IPS-15b (cell line): ENCODE measurements around the gene LBX1.
A peak's percentile ranks its signal among the peaks of the same experiment; 100 is the strongest.

Experiments
- H3K27me3 ChIP-seq: one replicate; pipeline ENCODE4 v1.6.1; 2013; ENCODE audit warnings: low read length; ENCODE audit not compliant: control insufficient read depth, insufficient read depth
- H3K36me3 ChIP-seq: one replicate; pipeline ENCODE4 v1.6.1; 2013; ENCODE audit warnings: low read length; ENCODE audit not compliant: control insufficient read depth, insufficient read depth
- H3K4me1 ChIP-seq: one replicate; pipeline ENCODE4 v1.6.1; 2013; ENCODE audit warnings: mild to moderate bottlenecking, low read length; ENCODE audit not compliant: control insufficient read depth, insufficient read depth
- H3K4me3 ChIP-seq: one replicate; pipeline ENCODE4 v1.5.1; 2013; ENCODE audit warnings: low read depth, low read length
- H3K9ac ChIP-seq: one replicate; pipeline ENCODE4 v1.6.1; 2013; ENCODE audit warnings: low read depth, mild to moderate bottlenecking, low read length
- H3K9me3 ChIP-seq: one replicate; pipeline ENCODE4 v1.6.1; 2013; ENCODE audit warnings: mild to moderate bottlenecking, low read length; ENCODE audit not compliant: control insufficient read depth, insufficient read depth

The LBX1 gene

GRCh38 chr10:101237982-101238731 lies 8.9 kb upstream of the LBX1 start:
- Histone ChIP-seq H3K9me3 (no peaks in the 10 kb centered on the region), H3K4me1 (no peaks in the 10 kb centered on the region), H3K9ac (no peak overlapping the region), H3K4me3 (no peak overlapping the region), H3K36me3 (no peaks in the 10 kb centered on the region), H3K27me3 (peaks cover 97% of the 10 kb centered on the region)

GRCh38 chr10:101237081-101237981 lies 8.1 kb upstream of the LBX1 start:
- Histone ChIP-seq H3K27me3 (peaks cover 98% of the 10 kb centered on the region), H3K4me1 (no peaks in the 10 kb centered on the region), H3K4me3 (peak overlapping the region; percentile 53), H3K9me3 (no peaks in the 10 kb centered on the region), H3K36me3 (no peaks in the 10 kb centered on the region), H3K9ac (no peak overlapping the region)

GRCh38 chr10:101236376-101237080 lies 7.3 kb upstream of the LBX1 start:
- H3K9me3 ChIP-seq: no peaks in the 10 kb centered on the region
- no peaks in the 10 kb centered on the region for H3K4me1 ChIP-seq
- peaks cover 98% of the 10 kb centered on the region for H3K27me3 ChIP-seq
- H3K36me3 ChIP-seq: no peaks in the 10 kb centered on the region
- H3K4me3 ChIP-seq: peak overlapping the region; percentile 53
- H3K9ac ChIP-seq: no peak overlapping the region

GRCh38 chr10:101235766-101236165 lies 6.5 kb upstream of the LBX1 start:
- H3K9ac ChIP-seq: no peak overlapping the region
- peak overlapping the region; percentile 53 for H3K4me3 ChIP-seq
- H3K36me3 ChIP-seq: no peaks in the 10 kb centered on the region
- H3K4me1 ChIP-seq: no peaks in the 10 kb centered on the region
- H3K27me3 ChIP-seq: peaks cover 100% of the 10 kb centered on the region
- H3K9me3 ChIP-seq: no peaks in the 10 kb centered on the region

GRCh38 chr10:101234333-101234732 lies 5.1 kb upstream of the LBX1 start:
- peaks cover 3% of the 10 kb centered on the region for H3K4me1 ChIP-seq
- peaks cover 100% of the 10 kb centered on the region for H3K27me3 ChIP-seq
- no peaks in the 10 kb centered on the region for H3K36me3 ChIP-seq
- no peaks in the 10 kb centered on the region for H3K9me3 ChIP-seq
- peak overlapping the region; percentile 3 for H3K4me3 ChIP-seq
- H3K9ac ChIP-seq: no peak overlapping the region

DNA sequence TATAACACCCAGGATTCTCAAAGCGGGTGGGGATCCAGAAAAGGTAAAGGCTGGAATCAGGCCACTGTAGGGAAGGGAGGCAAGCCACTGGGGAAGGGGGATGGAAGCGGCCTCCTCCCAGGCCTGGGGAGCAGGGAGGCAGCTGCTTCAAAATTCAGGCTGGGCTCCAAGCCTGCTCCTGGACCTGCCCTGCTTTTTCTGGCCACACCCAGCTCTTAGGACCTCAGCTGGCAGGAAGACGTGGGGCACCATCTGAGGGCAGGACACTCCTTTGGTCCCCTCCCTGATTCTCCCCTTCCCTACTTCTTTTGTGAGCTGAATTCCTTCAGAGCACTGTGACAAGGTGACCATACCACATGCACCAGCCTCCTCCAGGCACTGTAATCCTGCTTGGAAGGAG lies 4.6 kb upstream of the LBX1 start:
- Histone ChIP-seq H3K4me3 (peak overlapping the region; percentile 2), H3K27me3 (peaks cover 100% of the 10 kb centered on the region), H3K4me1 (peaks cover 3% of the 10 kb centered on the region), H3K36me3 (no peaks in the 10 kb centered on the region), H3K9me3 (no peaks in the 10 kb centered on the region), H3K9ac (no peak overlapping the region)

- H3K9ac ChIP-seq: no peak overlapping the region
- no peaks in the 10 kb centered on the region for H3K9me3 ChIP-seq
- H3K36me3 ChIP-seq: no peaks in the 10 kb centered on the region
- peaks cover 3% of the 10 kb centered on the region for H3K4me1 ChIP-seq
- H3K27me3 ChIP-seq: peaks cover 99% of the 10 kb centered on the region
- peak overlapping the region; percentile 2 for H3K4me3 ChIP-seq
Measured at GRCh38 chr10:101233443-101233842, 4.2 kb upstream of the LBX1 start.

DNA sequence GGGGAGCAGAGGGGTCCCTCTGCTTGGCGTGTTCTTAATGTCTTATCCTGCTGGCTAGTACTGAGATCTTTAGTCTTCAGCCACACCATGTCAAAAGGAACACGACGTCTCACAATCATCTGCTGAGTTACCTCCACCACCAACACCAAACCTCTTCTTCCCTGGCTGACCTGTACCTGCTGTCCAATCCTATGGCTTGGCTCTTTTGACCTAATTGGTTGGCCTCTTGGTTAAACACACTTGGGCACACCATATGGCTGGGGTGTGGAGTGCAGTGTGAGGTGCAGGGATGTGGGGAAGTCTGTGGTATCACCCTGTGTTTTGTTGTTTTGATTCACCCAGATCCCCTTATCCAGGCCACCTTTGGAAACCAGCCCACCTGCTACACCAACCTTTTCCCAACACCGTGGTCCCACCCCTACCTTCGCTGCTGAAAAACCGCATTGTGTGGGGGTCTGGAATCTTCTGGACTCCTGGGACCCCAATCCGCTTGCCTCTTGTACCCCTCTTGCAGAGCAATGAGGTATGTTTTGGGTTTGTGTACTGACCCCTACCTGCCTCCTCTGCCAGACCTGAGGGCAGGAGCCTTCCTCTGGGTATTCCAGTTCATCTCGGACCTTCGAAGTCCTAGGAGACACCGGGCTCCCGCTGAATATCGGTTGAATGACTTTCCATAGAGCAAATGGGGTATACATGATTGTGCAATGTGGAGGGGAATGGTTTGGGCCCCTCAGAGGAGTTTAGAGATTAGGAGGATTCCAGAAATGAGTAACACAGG lies 2.8 kb upstream of the LBX1 start:
- H3K36me3 ChIP-seq: no peaks in the 10 kb centered on the region
- peak overlapping the region; percentile 39 for H3K4me3 ChIP-seq
- no peak overlapping the region for H3K9ac ChIP-seq
- peaks cover 99% of the 10 kb centered on the region for H3K27me3 ChIP-seq
- no peaks in the 10 kb centered on the region for H3K9me3 ChIP-seq
- peaks cover 3% of the 10 kb centered on the region for H3K4me1 ChIP-seq

DNA sequence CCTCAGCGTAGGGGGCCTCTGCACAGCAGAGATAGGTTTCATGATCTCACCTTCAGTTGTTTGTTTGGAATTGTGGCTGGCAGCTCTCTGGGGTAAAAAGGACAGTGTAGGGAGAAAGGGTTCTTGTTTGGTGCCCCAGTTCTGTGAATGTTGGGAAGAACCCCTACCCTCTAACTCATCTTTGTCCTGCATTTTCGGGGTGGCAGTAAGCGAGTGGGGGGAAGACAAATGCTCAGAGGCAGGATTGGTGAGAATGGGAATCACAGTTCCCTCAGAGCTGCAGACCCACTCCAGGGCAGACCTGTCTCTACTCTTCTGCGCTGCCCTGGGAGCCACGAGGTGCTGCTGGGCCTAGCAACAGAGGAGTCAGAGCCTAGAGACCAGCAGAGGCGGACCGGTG lies 1.8 kb upstream of the LBX1 start:
- H3K27me3 ChIP-seq: peaks cover 99% of the 10 kb centered on the region
- H3K4me3 ChIP-seq: peak overlapping the region; percentile 8

GRCh38 chr10:101230183-101230917 lies 1.1 kb upstream of the LBX1 start:
- peaks cover 3% of the 10 kb centered on the region for H3K4me1 ChIP-seq
- no peaks in the 10 kb centered on the region for H3K36me3 ChIP-seq
- H3K9me3 ChIP-seq: no peaks in the 10 kb centered on the region
- no peak overlapping the region for H3K9ac ChIP-seq
- peak overlapping the region; percentile 19 for H3K4me3 ChIP-seq
- H3K27me3 ChIP-seq: peaks cover 99% of the 10 kb centered on the region

More for the DNA sequence above, 1.8 kb upstream of the LBX1 start:
- Histone ChIP-seq H3K36me3 (no peaks in the 10 kb centered on the region), H3K9ac (no peak overlapping the region), H3K9me3 (no peaks in the 10 kb centered on the region), H3K4me1 (peaks cover 3% of the 10 kb centered on the region)
